ENCODE results near the gene KCNJ14. TPM values are rescaled to one million over a fixed set of nuclear protein-coding genes. Genes with fewer than 3 reads are reported as not detected.

Gene KCNJ14
- polyA plus RNA-seq, 1 experiment, result 0.31 TPM

- POLR2A ChIA-PET, result no interaction called here
- Histone ChIP-seq H3K27me3 (ENCODE audit: control insufficient read depth, insufficient read depth, low read length) (peaks cover 17% of the 10 kb centered on the region), H3K4me3 (ENCODE audit: low read depth, low read length) (no peak overlapping the region), H3K36me3 (ENCODE audit: control insufficient read depth, insufficient read depth, low read length) (no peaks in the 10 kb centered on the region)
- CTCF ChIA-PET, result interaction anchor here (0.8 to 2.4 kb wide), 3 partner anchors 9 to 68 kb away, joined by 3 to 7 read pairs (median 4); no protein-coding TSS in a partner anchor
- no peak for TF ChIP-seq CTCF (IDR thresholded peaks at IDR 0.05; ENCODE audit: insufficient read depth, low read depth, low read length)
- no peak for DNase-seq (ENCODE audit: low read depth)
These were observed 61.2 kb downstream of the KCNJ14 start for GRCh38 chr19:48516536-48516935.

Other genes starting within 250 kb of the KCNJ14 start
- 15.0 and 16.1 TPM in 2 replicates for gene CARD8, start 199.7 kb upstream of the KCNJ14 start, polyA plus RNA-seq (2011; rRNA removed)
- gene ZNF114, start 185.5 kb upstream of the KCNJ14 start, polyA plus RNA-seq (2011; rRNA removed), result 0.07 and 0.13 TPM in 2 replicates
- gene EMP3, start 130.0 kb upstream of the KCNJ14 start, polyA plus RNA-seq (2011; rRNA removed), result 351 and 472 TPM in 2 replicates
- gene TMEM143, start 91.6 kb upstream of the KCNJ14 start, polyA plus RNA-seq (2011; rRNA removed), result 5.7 and 9.9 TPM in 2 replicates
- not detected in 2 replicates for gene SYNGR4, start 91.2 kb upstream of the KCNJ14 start, polyA plus RNA-seq (2011; rRNA removed)
- gene KDELR1, start 64.0 kb upstream of the KCNJ14 start, polyA plus RNA-seq (2011; rRNA removed), result 237 and 273 TPM in 2 replicates
- gene GRIN2D, start 61.9 kb upstream of the KCNJ14 start, polyA plus RNA-seq (2011; rRNA removed), result 0.36 and 0.64 TPM in 2 replicates
- 13.9 and 20.0 TPM in 2 replicates for gene GRWD1, start 9.6 kb upstream of the KCNJ14 start, polyA plus RNA-seq (2011; rRNA removed)
- 40.5 and 65.8 TPM in 2 replicates for gene CYTH2, start 13.8 kb downstream of the KCNJ14 start, polyA plus RNA-seq (2011; rRNA removed)
- 0.04 TPM in 1 of 2 replicates, not detected in the other for gene LMTK3, start 56.3 kb downstream of the KCNJ14 start, polyA plus RNA-seq (2011; rRNA removed)
- gene SULT2B1, start 96.6 kb downstream of the KCNJ14 start, polyA plus RNA-seq (2011; rRNA removed), result 0.25 TPM in 1 of 2 replicates, not detected in the other
- not detected in 2 replicates for gene SPACA4, start 151.2 kb downstream of the KCNJ14 start, polyA plus RNA-seq (2011; rRNA removed)
- 0.16 TPM in 1 of 2 replicates, not detected in the other for gene FAM83E, start 159.5 kb downstream of the KCNJ14 start, polyA plus RNA-seq (2011; rRNA removed)
- 1,260 and 1,324 TPM in 2 replicates for gene RPL18, start 163.6 kb downstream of the KCNJ14 start, polyA plus RNA-seq (2011; rRNA removed)
- 5.6 and 9.2 TPM in 2 replicates for gene SPHK2, start 163.9 kb downstream of the KCNJ14 start, polyA plus RNA-seq (2011; rRNA removed)
- 4.3 and 5.3 TPM in 2 replicates for gene DBP, start 181.8 kb downstream of the KCNJ14 start, polyA plus RNA-seq (2011; rRNA removed)
- gene CA11, start 190.6 kb downstream of the KCNJ14 start, polyA plus RNA-seq (2011; rRNA removed), result 3.0 and 3.2 TPM in 2 replicates
- 0.10 and 0.11 TPM in 2 replicates for gene NTN5, start 217.4 kb downstream of the KCNJ14 start, polyA plus RNA-seq (2011; rRNA removed)
- gene FUT2, start 240.4 kb downstream of the KCNJ14 start, polyA plus RNA-seq (2011; rRNA removed), result not detected in 2 replicates

Data from BJ (cell line).